ENCODE results near the gene TTLL5. TPM values are rescaled to one million over a fixed set of nuclear protein-coding genes. Genes with fewer than 3 reads are reported as not detected.

TTLL5 gene
- total and polyA plus RNA-seq, 10 of the 15 experiments (the other 5 are each of a cell fraction or from before 2014, with no cell fraction given): 3.2 to 25.9 (median 13.8) TPM

GRCh38 chr14:75711796-75712211 is 50.8 kb downstream of the TTLL5 start (continued):
- TF ChIP-seq BMI1 (IDR thresholded peaks at IDR 0.05; ENCODE audit: borderline replicate concordance): no peak
- no peak for TF ChIP-seq PAX5 (IDR thresholded peaks at IDR 0.05; ENCODE audit: borderline replicate concordance, low read depth, low read length)
- peak; percentile 27; the same call in 1 of the 2 replicates for TF ChIP-seq BACH1 (IDR thresholded peaks at IDR 0.05; ENCODE audit: borderline replicate concordance)
- TF ChIP-seq EED (IDR thresholded peaks at IDR 0.05; ENCODE audit: low read depth): peak; percentile 56; the same call in 1 of the 2 replicates
- 0 out of 2 replicates have a peak, but pooled peaks have one; percentile 34 for TF ChIP-seq TCF12 (IDR thresholded peaks at IDR 0.05; ENCODE audit: low read depth, low read length)
- TF ChIP-seq IKZF1 (conservative IDR thresholded peaks at IDR 0.05): peak; percentile 66; the same call in 1 of the 2 replicates

GRCh38 chr14:75714991-75715390 is 53.9 kb downstream of the TTLL5 start:
- ChIA-PET SMC1A (ENCODE audit: uncharacterized antibody, unreplicated experiment) (interaction anchor here (1.0 to 1.2 kb wide), 3 partner anchors 15 to 267 kb away, joined by 3 to 6 read pairs (median 3); no protein-coding TSS in a partner anchor), POLR2A (no interaction called here), CTCF (interaction anchor here (0.6 to 9.0 kb wide), 4 partner anchors 52 to 267 kb away, joined by 3 to 276 read pairs (median 4); partner anchors contain the start of genes IFT43 and TGFB3), RAD21 (ENCODE audit: unreplicated experiment) (interaction anchor here (9.0 kb wide), 1 partner anchor 266 kb away, joined by 179 read pairs; the partner anchor contains the start of genes IFT43 and TGFB3)
- DNase-seq (ENCODE audit: low read depth, low spot score): no peak
- Histone ChIP-seq H3K27ac (ENCODE audit: control insufficient read depth, insufficient read depth) (no peak overlapping the region), H3K79me2 (ENCODE audit: control insufficient read depth, insufficient read depth, low read length) (no peaks in the 10 kb centered on the region), H3K36me3 (ENCODE audit: control insufficient read depth in 2 of 2, insufficient read depth in 2 of 2, low read length in 1 of 2) (0 out of 4 replicates have a peak, but pooled peaks cover 0 to 3% of the 10 kb centered on the region in 2 experiments), H3K4me1 (ENCODE audit: control insufficient read depth, insufficient read depth, low read length) (peaks cover 6% of the 10 kb centered on the region), H3K9ac (ENCODE audit: control insufficient read depth, insufficient read depth, low read length) (no peak overlapping the region), H2AFZ (ENCODE audit: control insufficient read depth, low read depth, low read length) (no peak overlapping the region), H4K20me1 (ENCODE audit: control insufficient read depth, insufficient read depth) (no peaks in the 10 kb centered on the region), H3K4me3 (no peak overlapping the region), H3K9me3 (replicated peaks; ENCODE audit: control insufficient read depth, insufficient read depth, low read length) (no peaks in the 10 kb centered on the region), H3K4me2 (ENCODE audit: control insufficient read depth, insufficient read depth) (no peak overlapping the region), H3K27me3 (replicated peaks in 1 of 2; ENCODE audit: control insufficient read depth in 2 of 2, insufficient read depth in 2 of 2, low read length in 1 of 2) (no peaks in the 10 kb centered on the region)
- no peak for ATAC-seq
- in situ Hi-C loops (cut with MboI): loop anchor here (5.0 to 10.0 kb wide), 2 partner anchors 267 to 670 kb away; partner anchors contain the start of gene TGFB3
- no peak for FAIRE-seq
- intact Hi-C loops (cut with micrococcal nuclease; ENCODE audit: unreplicated experiment): loop anchor here (5.0 to 10.0 kb wide), 3 partner anchors 162 to 932 kb away; no protein-coding TSS in a partner anchor
- no TSS peak for BruUV-seq (replicated peaks)
- 77% methylated on average over 2 of the region's 2 CpGs for WGBS (ENCODE audit: insufficient coverage, insufficient replicate concordance, low lambda C conversion rate, missing lambda C conversion rate)
- no peak for TF ChIP-seq STAT3 (IDR thresholded peaks at IDR 0.05; ENCODE audit: low read depth, low read length)
- no peak for TF ChIP-seq JUND (IDR thresholded peaks at IDR 0.05; ENCODE audit: low read depth, low read length)
- TF ChIP-seq ASH2L (IDR thresholded peaks at IDR 0.05; ENCODE audit: borderline replicate concordance, low read depth): no peak
- TF ChIP-seq USF1 (IDR thresholded peaks at IDR 0.05; ENCODE audit: borderline replicate concordance, extremely low read length, insufficient read depth, low read depth, low read length): no peak
- no peak for TF ChIP-seq ZBTB11 (CRISPR knock-in tag; IDR thresholded peaks at IDR 0.05)
- TF ChIP-seq USF2 (IDR thresholded peaks at IDR 0.05; ENCODE audit: borderline replicate concordance, low read depth, low read length): no peak
- TF ChIP-seq TARDBP (IDR thresholded peaks at IDR 0.05; ENCODE audit: borderline replicate concordance): no peak
- TF ChIP-seq RAD21 (IDR thresholded peaks at IDR 0.05; ENCODE audit: insufficient read depth, low read depth, low read length): no peak
- no peak for TF ChIP-seq CBX3 (IDR thresholded peaks at IDR 0.05; ENCODE audit: borderline replicate concordance, low read depth)
- TF ChIP-seq IRF5 (IDR thresholded peaks at IDR 0.05; ENCODE audit: borderline replicate concordance): no peak
- no peak for TF ChIP-seq CHD1 (IDR thresholded peaks at IDR 0.05; ENCODE audit: low read depth, low read length)
